ENCODE measurements around the gene SBF1. TPM values are rescaled to one million over a fixed set of nuclear protein-coding genes. Genes with fewer than 3 reads are reported as not detected.

Gene SBF1
- total RNA-seq, 1 experiment from 2014 or later = 97.2 TPM

DNA sequence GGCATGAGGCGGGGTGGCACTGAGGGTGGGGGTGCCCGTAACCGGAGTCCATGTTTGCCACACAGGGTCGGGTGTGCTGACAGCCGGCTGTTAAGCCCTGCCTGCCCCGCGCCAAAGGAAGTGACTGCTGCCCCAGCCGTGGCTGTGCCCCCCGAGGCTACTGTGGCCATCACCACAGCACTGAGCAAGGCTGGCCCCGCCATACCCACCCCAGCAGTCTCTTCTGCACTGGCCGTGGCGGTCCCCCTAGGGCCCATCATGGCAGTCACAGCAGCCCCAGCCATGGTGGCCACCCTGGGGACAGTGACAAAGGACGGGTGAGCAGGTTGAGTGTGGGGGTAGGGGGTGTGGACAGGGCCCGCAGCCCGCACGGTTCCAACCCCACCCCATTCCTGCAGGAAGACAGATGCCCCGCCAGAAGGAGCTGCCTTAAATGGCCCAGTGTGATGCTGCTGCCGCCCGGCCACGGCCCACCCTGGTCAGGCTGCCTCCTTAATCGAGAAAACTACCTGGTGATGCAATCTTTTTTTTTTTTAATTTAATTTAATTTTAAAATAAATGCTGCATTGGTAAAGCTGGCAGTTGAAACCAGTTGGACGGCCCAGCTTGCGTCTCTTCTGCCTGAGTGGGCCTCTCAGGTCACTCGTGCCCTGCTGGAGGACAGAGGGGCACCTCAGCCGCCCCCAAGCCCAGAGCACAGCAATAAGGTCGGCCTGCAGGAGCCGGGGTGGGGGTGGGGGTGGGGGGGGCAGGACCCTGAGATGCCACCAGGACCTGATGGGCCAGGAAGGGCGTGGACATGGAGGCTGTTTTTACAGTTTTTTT lies 30.8 kb downstream of the SBF1 start:
- Histone ChIP-seq H3K4me1 (ENCODE audit: insufficient read depth, low read length, poor library complexity, severe bottlenecking) (no peaks in the 10 kb centered on the region), H3K36me3 (ENCODE audit: insufficient read depth, low read length, poor library complexity, severe bottlenecking) (peaks cover 63% of the 10 kb centered on the region), H3K4me3 (ENCODE audit: low read depth, low read length, poor library complexity, severe bottlenecking) (no peak overlapping the region), H3K9me3 (ENCODE audit: low read depth, low read length, poor library complexity, severe bottlenecking) (no peaks in the 10 kb centered on the region), H3K27me3 (replicated peaks; ENCODE audit: insufficient read depth, low read depth, low read length, poor library complexity) (no peaks in the 10 kb centered on the region), H3K27ac (ENCODE audit: low read depth, low read length, poor library complexity, severe bottlenecking) (no peak overlapping the region)
- TF ChIP-seq EZH2 (IDR thresholded peaks at IDR 0.05; ENCODE audit: borderline replicate concordance, low read depth, low read length, poor library complexity, severe bottlenecking) = no peak
- TF ChIP-seq, protein P1, sequence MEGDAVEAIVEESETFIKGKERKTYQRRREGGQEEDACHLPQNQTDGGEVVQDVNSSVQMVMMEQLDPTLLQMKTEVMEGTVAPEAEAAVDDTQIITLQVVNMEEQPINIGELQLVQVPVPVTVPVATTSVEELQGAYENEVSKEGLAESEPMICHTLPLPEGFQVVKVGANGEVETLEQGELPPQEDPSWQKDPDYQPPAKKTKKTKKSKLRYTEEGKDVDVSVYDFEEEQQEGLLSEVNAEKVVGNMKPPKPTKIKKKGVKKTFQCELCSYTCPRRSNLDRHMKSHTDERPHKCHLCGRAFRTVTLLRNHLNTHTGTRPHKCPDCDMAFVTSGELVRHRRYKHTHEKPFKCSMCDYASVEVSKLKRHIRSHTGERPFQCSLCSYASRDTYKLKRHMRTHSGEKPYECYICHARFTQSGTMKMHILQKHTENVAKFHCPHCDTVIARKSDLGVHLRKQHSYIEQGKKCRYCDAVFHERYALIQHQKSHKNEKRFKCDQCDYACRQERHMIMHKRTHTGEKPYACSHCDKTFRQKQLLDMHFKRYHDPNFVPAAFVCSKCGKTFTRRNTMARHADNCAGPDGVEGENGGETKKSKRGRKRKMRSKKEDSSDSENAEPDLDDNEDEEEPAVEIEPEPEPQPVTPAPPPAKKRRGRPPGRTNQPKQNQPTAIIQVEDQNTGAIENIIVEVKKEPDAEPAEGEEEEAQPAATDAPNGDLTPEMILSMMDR (conservative IDR thresholded peaks at IDR 0.05; ENCODE audit: low read depth, low read length) = no peak
- no peak for DNase-seq (ENCODE audit: low spot score)
- CTCF ChIA-PET = no interaction called here
- intact Hi-C loops (cut with micrococcal nuclease; ENCODE audit: unreplicated experiment) = no loop called here
- POLR2A ChIA-PET (ENCODE audit: low non-redundant PET) = no interaction called here
- BruUV-seq (replicated peaks) = no TSS peak

DNA sequence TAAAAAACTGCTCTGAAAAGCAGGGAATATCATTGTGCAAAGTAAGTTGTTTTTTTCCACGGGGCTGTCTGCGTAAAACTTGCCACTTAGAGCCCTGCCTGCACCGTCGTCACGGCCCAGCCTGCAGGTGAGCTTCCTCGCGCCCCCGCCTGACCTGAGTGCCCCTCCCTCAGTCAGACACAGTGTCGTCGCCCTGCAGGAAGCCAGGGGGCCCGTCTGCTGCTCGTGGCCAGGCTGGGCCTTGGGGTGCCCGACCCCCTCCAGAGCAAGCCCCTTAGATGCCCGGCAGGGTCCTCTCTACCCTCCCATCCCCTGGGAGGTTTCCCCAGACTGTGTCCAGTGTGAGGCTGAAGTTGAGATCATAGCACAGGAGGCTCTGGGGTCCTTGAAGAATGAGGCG lies 31.6 kb downstream of the SBF1 start:
- no peak for TF ChIP-seq EZH2 (IDR thresholded peaks at IDR 0.05; ENCODE audit: borderline replicate concordance, low read depth, low read length, poor library complexity, severe bottlenecking)
- TF ChIP-seq, protein P1 (conservative IDR thresholded peaks at IDR 0.05; ENCODE audit: low read depth, low read length) = no peak
- no peaks in the 10 kb centered on the region for H3K27me3 ChIP-seq (replicated peaks; ENCODE audit: insufficient read depth, low read depth, low read length, poor library complexity)
- H3K27ac ChIP-seq (ENCODE audit: low read depth, low read length, poor library complexity, severe bottlenecking) = no peak overlapping the region
- no peaks in the 10 kb centered on the region for H3K4me1 ChIP-seq (ENCODE audit: insufficient read depth, low read length, poor library complexity, severe bottlenecking)
- intact Hi-C loops (cut with micrococcal nuclease; ENCODE audit: unreplicated experiment) = no loop called here
- ChIA-PET POLR2A (ENCODE audit: low non-redundant PET) (no interaction called here), CTCF (no interaction called here)
- no peak overlapping the region for H3K4me3 ChIP-seq (ENCODE audit: low read depth, low read length, poor library complexity, severe bottlenecking)
- BruUV-seq (replicated peaks) = no TSS peak
- peaks cover 66% of the 10 kb centered on the region for H3K36me3 ChIP-seq (ENCODE audit: insufficient read depth, low read length, poor library complexity, severe bottlenecking)
- no peak for DNase-seq (ENCODE audit: low spot score)
- H3K9me3 ChIP-seq (ENCODE audit: low read depth, low read length, poor library complexity, severe bottlenecking) = no peaks in the 10 kb centered on the region

DNA sequence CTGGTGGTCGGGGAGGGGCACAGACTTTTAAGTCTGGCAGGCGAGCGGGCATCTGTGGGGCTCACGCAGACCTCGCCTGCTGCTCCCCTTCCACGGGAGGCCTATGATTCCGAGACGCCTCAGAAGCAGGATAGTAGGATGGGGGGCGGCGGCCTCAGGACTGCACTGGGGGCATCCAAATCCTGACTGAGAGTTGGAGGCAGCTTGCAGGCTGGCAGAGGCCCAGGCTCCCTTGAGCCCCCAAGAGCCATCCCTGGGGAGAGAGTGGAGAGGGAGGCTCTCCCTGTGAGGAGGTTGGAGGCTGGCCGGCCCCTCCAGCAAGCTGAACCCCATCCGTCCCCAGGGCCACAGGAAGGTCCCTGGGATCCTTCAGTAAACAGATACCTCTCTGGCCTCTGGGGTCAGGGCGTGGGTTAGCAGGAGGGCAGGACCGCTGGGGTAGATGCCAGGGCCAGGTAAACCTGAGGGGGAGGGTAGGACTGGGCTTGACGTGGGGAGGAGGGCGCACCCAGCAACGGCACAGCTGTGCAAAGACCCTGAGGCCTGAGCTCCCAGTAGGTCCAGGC lies 33.3 kb downstream of the SBF1 start:
- POLR2A ChIA-PET (ENCODE audit: low non-redundant PET) = no interaction called here
- H3K9me3 ChIP-seq (ENCODE audit: low read depth, low read length, poor library complexity, severe bottlenecking) = no peaks in the 10 kb centered on the region

More for the DNA sequence above, 33.3 kb downstream of the SBF1 start:
- Histone ChIP-seq H3K4me1 (ENCODE audit: insufficient read depth, low read length, poor library complexity, severe bottlenecking) (no peaks in the 10 kb centered on the region), H3K36me3 (ENCODE audit: insufficient read depth, low read length, poor library complexity, severe bottlenecking) (peaks cover 65% of the 10 kb centered on the region), H3K4me3 (ENCODE audit: low read depth, low read length, poor library complexity, severe bottlenecking) (no peak overlapping the region), H3K27ac (ENCODE audit: low read depth, low read length, poor library complexity, severe bottlenecking) (no peak overlapping the region), H3K27me3 (replicated peaks; ENCODE audit: insufficient read depth, low read depth, low read length, poor library complexity) (no peaks in the 10 kb centered on the region)
- intact Hi-C loops (cut with micrococcal nuclease; ENCODE audit: unreplicated experiment) = no loop called here
- TF ChIP-seq, protein P1 (conservative IDR thresholded peaks at IDR 0.05; ENCODE audit: low read depth, low read length) = no peak
- TF ChIP-seq EZH2 (IDR thresholded peaks at IDR 0.05; ENCODE audit: borderline replicate concordance, low read depth, low read length, poor library complexity, severe bottlenecking) = no peak
- no peak for DNase-seq (ENCODE audit: low spot score)
- CTCF ChIA-PET = no interaction called here
- BruUV-seq (replicated peaks) = no TSS peak

Data from A673 (cell line).